Measurements from ENCODE around the gene CCL4.
A peak's percentile ranks its signal among the peaks of the same experiment; 100 is the strongest.
"Not testable (repeated sequence)": the region's sequence is repeated elsewhere in the genome, so short reads cannot be mapped to it uniquely, and the experiment has no call there.

Gene CCL4

DNA sequence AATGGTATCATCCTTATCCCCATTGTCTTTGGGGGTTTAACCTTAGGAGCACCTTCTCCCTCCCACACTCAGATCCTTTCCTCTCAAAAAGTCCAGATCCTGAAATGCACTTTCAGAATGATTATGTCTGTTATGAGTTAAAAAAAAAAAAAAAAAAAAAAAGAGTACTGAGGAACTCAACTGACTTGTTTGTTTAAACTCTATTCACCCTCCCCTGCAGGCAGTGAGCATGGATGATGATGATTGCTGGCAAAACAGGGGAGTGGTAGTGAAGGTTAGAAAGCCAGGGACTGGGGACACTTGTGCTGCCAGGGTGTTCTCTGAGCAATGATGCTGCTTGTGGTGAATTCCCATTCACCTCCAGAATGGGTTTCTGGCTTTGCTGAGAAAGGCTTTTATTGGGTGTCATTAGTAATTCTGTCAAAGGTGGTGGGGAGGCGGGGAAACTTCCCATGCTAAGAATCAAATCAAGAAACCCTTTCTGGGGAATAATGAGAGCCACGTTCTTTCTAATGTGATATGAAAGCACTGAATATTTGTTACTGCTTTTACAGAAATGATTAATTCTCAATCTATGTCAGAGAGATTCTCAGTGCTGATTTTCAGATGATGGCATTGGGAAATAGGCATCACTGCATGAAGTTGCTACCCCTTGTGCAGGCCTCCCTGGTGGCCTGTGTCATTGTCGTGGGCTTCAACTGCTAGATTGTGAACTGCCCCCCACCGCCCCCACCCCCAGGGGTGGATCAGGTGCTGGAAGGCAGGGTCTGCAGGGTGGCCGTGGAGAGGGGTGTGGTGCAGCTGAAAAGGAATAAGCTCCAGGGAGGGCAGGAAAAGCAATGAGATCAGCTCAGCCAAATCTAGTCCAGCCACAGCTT, 14.1 kb downstream of the CCL4 start:
- in situ Hi-C loops (cut with MboI; ENCODE audit: low pct_unique_long_range_greater_than_20kb, low sequenced_read_pairs, unreplicated experiment): no loop called here
- peak; percentile 22 for DNase-seq (ENCODE audit: low spot score)
- TF ChIP-seq, protein P1, sequence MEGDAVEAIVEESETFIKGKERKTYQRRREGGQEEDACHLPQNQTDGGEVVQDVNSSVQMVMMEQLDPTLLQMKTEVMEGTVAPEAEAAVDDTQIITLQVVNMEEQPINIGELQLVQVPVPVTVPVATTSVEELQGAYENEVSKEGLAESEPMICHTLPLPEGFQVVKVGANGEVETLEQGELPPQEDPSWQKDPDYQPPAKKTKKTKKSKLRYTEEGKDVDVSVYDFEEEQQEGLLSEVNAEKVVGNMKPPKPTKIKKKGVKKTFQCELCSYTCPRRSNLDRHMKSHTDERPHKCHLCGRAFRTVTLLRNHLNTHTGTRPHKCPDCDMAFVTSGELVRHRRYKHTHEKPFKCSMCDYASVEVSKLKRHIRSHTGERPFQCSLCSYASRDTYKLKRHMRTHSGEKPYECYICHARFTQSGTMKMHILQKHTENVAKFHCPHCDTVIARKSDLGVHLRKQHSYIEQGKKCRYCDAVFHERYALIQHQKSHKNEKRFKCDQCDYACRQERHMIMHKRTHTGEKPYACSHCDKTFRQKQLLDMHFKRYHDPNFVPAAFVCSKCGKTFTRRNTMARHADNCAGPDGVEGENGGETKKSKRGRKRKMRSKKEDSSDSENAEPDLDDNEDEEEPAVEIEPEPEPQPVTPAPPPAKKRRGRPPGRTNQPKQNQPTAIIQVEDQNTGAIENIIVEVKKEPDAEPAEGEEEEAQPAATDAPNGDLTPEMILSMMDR (IDR thresholded peaks at IDR 0.05; ENCODE audit: extremely low read depth, insufficient read depth, missing control alignments): no peak

DNA sequence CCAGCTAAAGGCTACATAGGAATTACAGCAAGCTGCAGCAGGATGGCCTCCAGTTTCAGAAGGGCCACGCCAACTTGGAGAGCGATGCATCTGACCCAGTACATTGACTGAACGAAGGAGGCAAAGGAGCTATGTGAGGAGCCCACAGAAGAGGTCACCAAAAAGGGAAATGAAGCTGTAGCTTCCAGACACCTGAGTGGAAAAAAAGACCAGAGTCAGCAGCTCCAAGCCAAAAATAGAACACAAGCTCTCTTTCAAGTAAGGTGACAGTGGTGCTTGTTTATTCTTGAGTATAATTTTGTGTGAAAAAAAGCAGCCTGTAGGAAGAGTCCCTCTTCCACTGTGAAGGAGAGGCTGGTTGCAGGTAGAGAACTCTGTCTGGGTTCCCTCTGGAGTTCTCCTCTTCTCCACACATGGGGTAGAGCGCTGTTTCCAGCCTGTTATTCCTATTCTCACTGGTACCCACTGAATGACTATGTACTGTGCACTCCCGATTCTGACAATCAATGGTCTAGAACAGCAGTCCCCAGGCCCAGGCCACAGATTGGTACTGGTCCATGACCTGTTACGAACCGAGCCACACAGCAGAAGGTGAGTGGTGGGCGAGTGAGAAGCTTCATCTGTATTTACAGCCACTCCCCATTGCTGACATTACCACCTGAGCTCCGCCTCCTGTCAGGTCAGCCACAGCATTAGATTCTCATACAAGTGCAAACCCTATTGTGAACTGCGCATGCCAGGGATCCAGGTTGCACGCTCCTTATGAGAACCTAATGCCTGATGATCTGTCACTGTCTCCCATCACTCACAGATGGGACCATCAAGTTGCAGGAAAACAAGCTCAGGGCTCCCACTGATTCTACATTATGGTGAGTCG, 15.1 kb downstream of the CCL4 start:
- DNase-seq (ENCODE audit: low spot score): no peak
- in situ Hi-C loops (cut with MboI; ENCODE audit: low pct_unique_long_range_greater_than_20kb, low sequenced_read_pairs, unreplicated experiment): no loop called here
- TF ChIP-seq, protein P1 (IDR thresholded peaks at IDR 0.05; ENCODE audit: extremely low read depth, insufficient read depth, missing control alignments): no peak

DNA sequence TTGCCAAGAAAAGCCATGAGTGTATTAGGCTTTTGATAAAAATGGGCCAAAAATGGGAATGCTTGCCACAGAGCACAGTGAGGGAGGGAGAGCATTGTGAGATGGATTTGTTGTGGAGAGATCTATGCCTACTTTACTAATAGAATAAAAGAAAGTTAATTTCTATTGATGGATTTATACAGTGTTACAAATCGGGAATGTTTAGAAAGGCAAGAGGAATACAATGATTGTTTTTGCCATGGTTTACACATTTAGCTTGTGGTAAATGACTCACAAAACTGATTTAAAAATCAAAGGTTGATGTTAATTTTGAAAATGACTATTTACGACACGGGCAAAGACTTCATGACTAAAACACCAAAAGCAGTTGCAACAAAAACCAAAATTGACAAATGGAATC, 16.6 kb downstream of the CCL4 start:
- in situ Hi-C loops (cut with MboI; ENCODE audit: low pct_unique_long_range_greater_than_20kb, low sequenced_read_pairs, unreplicated experiment): no loop called here
- DNase-seq (ENCODE audit: low spot score): no peak
- TF ChIP-seq, protein P1 (IDR thresholded peaks at IDR 0.05; ENCODE audit: extremely low read depth, insufficient read depth, missing control alignments): no peak

DNA sequence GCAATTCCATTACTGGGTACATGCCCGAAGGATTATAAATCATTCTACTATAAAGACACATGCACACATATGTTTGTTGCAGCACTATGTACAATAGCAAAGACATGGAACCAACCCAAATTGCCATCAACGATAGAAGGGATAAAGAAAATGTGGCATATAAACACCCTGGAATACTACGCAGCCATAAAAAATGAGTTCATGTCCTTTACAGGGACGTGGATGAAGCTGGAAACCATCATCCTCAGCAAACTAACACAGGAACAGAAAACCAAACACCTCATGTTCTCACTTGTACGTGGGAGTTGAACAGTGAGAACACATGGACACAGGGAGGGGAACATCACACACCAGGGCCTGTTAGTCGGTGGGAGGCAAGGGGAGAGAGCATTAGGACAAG, 17.5 kb downstream of the CCL4 start:
- DNase-seq (ENCODE audit: low spot score); in situ Hi-C loops (cut with MboI; ENCODE audit: low pct_unique_long_range_greater_than_20kb, low sequenced_read_pairs, unreplicated experiment): not testable (repeated sequence)

DNA sequence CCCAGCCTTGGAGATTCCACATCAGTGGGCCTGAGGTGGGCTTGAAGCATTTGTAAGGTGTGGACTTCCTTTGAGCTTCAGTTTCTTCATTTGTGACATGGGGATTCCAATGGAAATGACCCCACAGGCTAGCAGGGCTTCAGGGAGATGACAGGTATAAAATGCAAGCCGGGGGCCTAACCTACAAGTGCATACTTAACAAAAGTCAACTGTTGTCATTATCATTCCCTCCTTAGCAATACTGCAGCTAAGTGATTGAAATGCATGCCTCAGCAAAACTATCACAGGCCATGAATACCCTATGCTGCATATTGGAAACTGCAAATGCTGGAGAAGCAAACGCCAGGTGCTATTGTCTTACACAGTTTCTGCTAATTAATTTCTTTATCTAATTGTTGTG, 19.8 kb downstream of the CCL4 start:
- in situ Hi-C loops (cut with MboI; ENCODE audit: low pct_unique_long_range_greater_than_20kb, low sequenced_read_pairs, unreplicated experiment): no loop called here
- TF ChIP-seq, protein P1 (IDR thresholded peaks at IDR 0.05; ENCODE audit: extremely low read depth, insufficient read depth, missing control alignments): no peak
- no peak for DNase-seq (ENCODE audit: low spot score)

DNA sequence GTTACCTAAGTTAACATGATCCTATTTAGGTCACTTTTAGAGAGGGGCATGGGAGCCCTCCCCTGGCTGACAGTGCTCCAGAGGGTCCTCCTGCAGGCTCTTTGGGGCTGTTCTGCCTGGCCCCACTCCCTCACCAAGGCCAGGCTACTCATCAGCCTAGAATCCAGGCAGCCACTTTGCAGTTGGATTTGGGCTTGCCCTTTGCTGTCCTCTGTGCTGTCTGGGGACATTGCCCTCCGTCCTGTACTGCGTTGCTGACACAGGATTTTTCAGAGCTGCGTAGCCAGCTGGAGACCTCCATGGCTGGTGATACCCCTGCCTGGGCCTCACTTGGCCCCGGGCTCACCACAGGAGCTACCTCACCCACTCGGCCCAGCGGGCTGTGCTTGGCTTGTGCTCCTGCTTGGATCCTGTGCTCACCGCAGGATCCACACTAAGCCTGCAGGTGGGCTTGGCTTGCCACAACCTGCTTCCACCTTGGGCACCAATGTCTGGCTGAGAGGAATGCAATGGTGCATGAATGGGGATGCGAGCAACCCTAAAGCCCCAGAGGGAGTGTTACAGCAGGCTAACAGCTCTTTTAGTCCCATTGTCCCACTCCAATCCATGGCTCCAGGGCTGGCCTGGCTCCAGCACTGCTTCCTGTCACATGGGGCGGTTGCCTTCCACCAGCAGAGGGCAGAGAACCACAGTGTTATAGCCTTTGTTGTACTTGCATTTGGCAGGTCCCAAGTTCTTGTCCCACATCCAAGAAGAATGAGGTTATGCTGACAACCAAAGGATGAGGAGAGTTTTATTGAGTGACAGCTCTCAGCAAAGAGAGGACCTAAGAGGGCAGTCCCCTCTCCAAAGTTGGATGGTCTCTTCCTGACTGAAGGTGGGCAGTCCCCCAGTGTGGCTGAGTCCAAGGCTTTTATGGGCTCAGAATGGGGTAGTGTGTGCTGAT, 21.5 kb downstream of the CCL4 start:
- DNase-seq (ENCODE audit: low spot score): no peak
- TF ChIP-seq, protein P1 (IDR thresholded peaks at IDR 0.05; ENCODE audit: extremely low read depth, insufficient read depth, missing control alignments): no peak
- in situ Hi-C loops (cut with MboI; ENCODE audit: low pct_unique_long_range_greater_than_20kb, low sequenced_read_pairs, unreplicated experiment): no loop called here
